BLaER1 treated with 17β-estradiol and CSF1 and Interleukin-3, amounts not matched to agents 10 nM and 100 nM (cell line): Measurements from ENCODE around the gene YIPF3.
"Not testable (repeated sequence)": the region's sequence is repeated elsewhere in the genome, so short reads cannot be mapped to it uniquely, and the experiment has no call there.

ENCODE experiments used
- H3K27ac ChIP-seq, 11 experiments: shearing (Covaris generic); formaldehyde crosslinking; 2 replicates each; pipeline ENCODE4 v1.8.1; 2022
- H3K27me3 ChIP-seq, 11 experiments: shearing (Covaris generic); formaldehyde crosslinking; 2 replicates each; pipeline ENCODE4 v1.8.1; 2022
- H3K36me3 ChIP-seq, 11 experiments: shearing (Covaris generic); formaldehyde crosslinking; 2 replicates each; pipeline ENCODE4 v1.8.1; 2022
- H3K4me1 ChIP-seq, 10 experiments: shearing (Covaris generic); formaldehyde crosslinking; 2 replicates each; pipeline ENCODE4 v1.8.1; 2022
- H3K4me2 ChIP-seq, 11 experiments: shearing (Covaris generic); formaldehyde crosslinking; 2 replicates each; pipeline ENCODE4 v1.8.1; 2022
- H3K4me3 ChIP-seq, 10 experiments: shearing (Covaris generic); formaldehyde crosslinking; 2 replicates each; pipeline ENCODE4 v1.8.1; 2022
- H3K9ac ChIP-seq, 11 experiments: shearing (Covaris generic); formaldehyde crosslinking; 2 replicates each; pipeline ENCODE4 v1.8.1; 2022
- H3K9me3 ChIP-seq, 11 experiments: shearing (Covaris generic); formaldehyde crosslinking; replicated peaks in 1 of 11; 2 replicates each; pipeline ENCODE4 v1.8.1; 2022
- H4K20me1 ChIP-seq, 11 experiments: shearing (Covaris generic); formaldehyde crosslinking; 2 replicates each; pipeline ENCODE4 v1.8.1; 2022
- Cebpa-rat ChIP-seq, 11 experiments: shearing (Covaris generic); IDR thresholded peaks; 2 replicates each; pipeline ENCODE4 v1.8.1; 2022

YIPF3 gene

GRCh38 chr6:43468240-43468639 is 48.5 kb downstream of the YIPF3 start:
- no peak overlapping the region for H3K9ac ChIP-seq
- H3K9me3 ChIP-seq: no peaks in the 10 kb centered on the region
- H3K36me3 ChIP-seq: no peaks in the 10 kb centered on the region

GRCh38 chr6:43467752-43468151 is 49.0 kb downstream of the YIPF3 start:
- H3K27me3 ChIP-seq: no peaks in the 10 kb centered on the region
- H3K4me2 ChIP-seq: no peak overlapping the region
- H3K4me3 ChIP-seq: no peak overlapping the region
- H4K20me1 ChIP-seq: no peaks in the 10 kb centered on the region
- H3K36me3 ChIP-seq: no peaks in the 10 kb centered on the region
- H3K9ac ChIP-seq: no peak overlapping the region
- TF ChIP-seq Cebpa-rat (IDR thresholded peaks at IDR 0.05): no peak
- peaks cover 0 to 6% (median 0%) of the 10 kb centered on the region in 10 experiments; a peak in 5 of 20 replicates for H3K4me1 ChIP-seq
- no peaks in the 10 kb centered on the region for H3K9me3 ChIP-seq
- H3K27ac ChIP-seq: no peak overlapping the region

More at GRCh38 chr6:43468240-43468639, 48.5 kb downstream of the YIPF3 start:
- Histone ChIP-seq H4K20me1 (no peaks in the 10 kb centered on the region), H3K4me1 (peaks cover 0 to 6% (median 0%) of the 10 kb centered on the region in 10 experiments; a peak in 5 of 20 replicates), H3K4me3 (no peak overlapping the region), H3K27me3 (no peaks in the 10 kb centered on the region), H3K4me2 (no peak overlapping the region), H3K27ac (no peak overlapping the region)
- TF ChIP-seq Cebpa-rat (IDR thresholded peaks at IDR 0.05): no peak

- not testable (repeated sequence) for H4K20me1 ChIP-seq, H3K4me3 ChIP-seq, H3K9me3 ChIP-seq, H3K9ac ChIP-seq, H3K27me3 ChIP-seq, H3K36me3 ChIP-seq, H3K4me2 ChIP-seq, H3K27ac ChIP-seq, H3K4me1 ChIP-seq
These were observed 49.5 kb downstream of the YIPF3 start for GRCh38 chr6:43467265-43467664.

GRCh38 chr6:43465948-43466347 is 50.8 kb downstream of the YIPF3 start:
- H3K9me3 ChIP-seq: no peaks in the 10 kb centered on the region
- no peak overlapping the region for H3K9ac ChIP-seq
- no peaks in the 10 kb centered on the region for H4K20me1 ChIP-seq
- H3K27me3 ChIP-seq: no peaks in the 10 kb centered on the region
- H3K4me3 ChIP-seq: no peak overlapping the region
- no peak for TF ChIP-seq Cebpa-rat (IDR thresholded peaks at IDR 0.05)
- H3K4me2 ChIP-seq: no peak overlapping the region
- H3K36me3 ChIP-seq: no peaks in the 10 kb centered on the region
- no peak overlapping the region for H3K27ac ChIP-seq
- peaks cover 0 to 6% (median 0%) of the 10 kb centered on the region in 10 experiments; a peak in 4 of 20 replicates for H3K4me1 ChIP-seq

- Histone ChIP-seq H4K20me1 (no peaks in the 10 kb centered on the region), H3K4me1 (peaks cover 0 to 6% (median 0%) of the 10 kb centered on the region in 10 experiments; a peak in 3 of 20 replicates), H3K27me3 (no peaks in the 10 kb centered on the region), H3K9me3 (no peaks in the 10 kb centered on the region), H3K9ac (no peak overlapping the region), H3K27ac (no peak overlapping the region), H3K36me3 (no peaks in the 10 kb centered on the region), H3K4me2 (no peak overlapping the region), H3K4me3 (no peak overlapping the region)
- no peak for TF ChIP-seq Cebpa-rat (IDR thresholded peaks at IDR 0.05)
These were observed 52.4 kb downstream of the YIPF3 start for GRCh38 chr6:43464337-43464736.

GRCh38 chr6:43461936-43462335 is 54.8 kb downstream of the YIPF3 start:
- Histone ChIP-seq H3K4me1 (peaks cover 0 to 6% (median 0%) of the 10 kb centered on the region in 10 experiments; a peak in 3 of 20 replicates), H3K36me3 (no peaks in the 10 kb centered on the region), H3K27ac (no peak overlapping the region), H3K4me3 (no peak overlapping the region), H3K9ac (no peak overlapping the region), H3K9me3 (no peaks in the 10 kb centered on the region), H4K20me1 (peaks cover 0 to 2% (median 0%) of the 10 kb centered on the region in 11 experiments; a peak in 1 of 22 replicates), H3K4me2 (no peak overlapping the region), H3K27me3 (peaks cover 8 to 14% (median 13%) of the 10 kb centered on the region in 11 experiments)
- no peak for TF ChIP-seq Cebpa-rat (IDR thresholded peaks at IDR 0.05)
